ENCODE measurements around the gene DNAJC6.
"Not testable (repeated sequence)": the region's sequence is repeated elsewhere in the genome, so short reads cannot be mapped to it uniquely, and the experiment has no call there.

The DNAJC6 gene

GRCh38 chr1:65359888-65360287 lies 50.5 kb downstream of the DNAJC6 start:
- FAIRE-seq: no peak

- FAIRE-seq: no peak
These were observed 51.3 kb downstream of the DNAJC6 start for GRCh38 chr1:65360648-65361047.

- FAIRE-seq: no peak
These were observed 53.2 kb downstream of the DNAJC6 start for GRCh38 chr1:65362545-65362944.

GRCh38 chr1:65363484-65363883 lies 54.1 kb downstream of the DNAJC6 start:
- no peak for FAIRE-seq

GRCh38 chr1:65368403-65368802 lies 59.1 kb downstream of the DNAJC6 start:
- no peak for FAIRE-seq

- no peak for FAIRE-seq
These were observed 62.2 kb downstream of the DNAJC6 start for GRCh38 chr1:65371544-65371943.

GRCh38 chr1:65372557-65372956 lies 63.2 kb downstream of the DNAJC6 start:
- no peak for FAIRE-seq

GRCh38 chr1:65377496-65378246 lies 68.3 kb downstream of the DNAJC6 start:
- no peak for FAIRE-seq

GRCh38 chr1:65378247-65378946 lies 69.1 kb downstream of the DNAJC6 start:
- no peak for FAIRE-seq

GRCh38 chr1:65384426-65384825 lies 75.1 kb downstream of the DNAJC6 start:
- not testable (repeated sequence) for FAIRE-seq

GRCh38 chr1:65386439-65386838 lies 77.1 kb downstream of the DNAJC6 start:
- FAIRE-seq: no peak

GRCh38 chr1:65387821-65388220 lies 78.5 kb downstream of the DNAJC6 start:
- no peak for FAIRE-seq

- no peak for FAIRE-seq
These were observed 79.8 kb downstream of the DNAJC6 start for GRCh38 chr1:65388908-65389695.

- no peak for FAIRE-seq
These were observed 83.2 kb downstream of the DNAJC6 start for GRCh38 chr1:65392497-65392896.

- FAIRE-seq: no peak
These were observed 84.0 kb downstream of the DNAJC6 start for GRCh38 chr1:65393347-65393746.

- no peak for FAIRE-seq
These were observed 84.6 kb downstream of the DNAJC6 start for GRCh38 chr1:65393928-65394327.

- no peak for FAIRE-seq
These were observed 86.7 kb downstream of the DNAJC6 start for GRCh38 chr1:65395887-65396612.

GRCh38 chr1:65398083-65398482 lies 88.7 kb downstream of the DNAJC6 start:
- no peak for FAIRE-seq

- no peak for FAIRE-seq
These were observed 89.7 kb downstream of the DNAJC6 start for GRCh38 chr1:65399003-65399402.

- FAIRE-seq: no peak
These were observed 92.3 kb downstream of the DNAJC6 start for GRCh38 chr1:65401612-65402011.

GRCh38 chr1:65404941-65405340 lies 95.6 kb downstream of the DNAJC6 start:
- FAIRE-seq: no peak

GRCh38 chr1:65407877-65408276 lies 98.5 kb downstream of the DNAJC6 start:
- no peak for FAIRE-seq

GRCh38 chr1:65409314-65409713 lies 100.0 kb downstream of the DNAJC6 start:
- no peak for FAIRE-seq
